ENCODE data around the gene PACRG. TPM values are rescaled to one million over a fixed set of nuclear protein-coding genes. Genes with fewer than 3 reads are reported as not detected.

PACRG gene
- total RNA-seq, 1 donor from 2014 or later: 1.2 TPM

GRCh38 chr6:162728706-162729105 lies 932 bp downstream of the PACRG start:
- TF ChIP-seq CTCF (IDR thresholded peaks at IDR 0.05): no peak
- Mint-ChIP-seq H3K9me3 (ENCODE audit: unreplicated experiment) (no peaks in the 10 kb centered on the region), H3K4me1 (ENCODE audit: unreplicated experiment) (peaks cover 15% of the 10 kb centered on the region), H3K27me3 (ENCODE audit: unreplicated experiment) (no peaks in the 10 kb centered on the region), H3K4me3 (ENCODE audit: unreplicated experiment) (peak overlapping the region; percentile 48), H3K27ac (ENCODE audit: unreplicated experiment) (peak overlapping the region; percentile 97), H3K36me3 (ENCODE audit: unreplicated experiment) (no peaks in the 10 kb centered on the region)
- no peak for DNase-seq (ENCODE audit: extremely low spot score, unreplicated experiment)

GRCh38 chr6:162730502-162730901 lies 2.7 kb downstream of the PACRG start:
- Mint-ChIP-seq H3K27ac (ENCODE audit: unreplicated experiment) (no peak overlapping the region), H3K36me3 (ENCODE audit: unreplicated experiment) (no peaks in the 10 kb centered on the region), H3K9me3 (ENCODE audit: unreplicated experiment) (no peaks in the 10 kb centered on the region), H3K4me3 (ENCODE audit: unreplicated experiment) (no peak overlapping the region), H3K27me3 (ENCODE audit: unreplicated experiment) (no peaks in the 10 kb centered on the region), H3K4me1 (ENCODE audit: unreplicated experiment) (peaks cover 14% of the 10 kb centered on the region)
- no peak for DNase-seq (ENCODE audit: extremely low spot score, unreplicated experiment)
- TF ChIP-seq CTCF (IDR thresholded peaks at IDR 0.05): no peak

- H3K4me3 Mint-ChIP-seq (ENCODE audit: unreplicated experiment): no peak overlapping the region
- H3K27me3 Mint-ChIP-seq (ENCODE audit: unreplicated experiment): peaks cover 3% of the 10 kb centered on the region
- peaks cover 2% of the 10 kb centered on the region for H3K4me1 Mint-ChIP-seq (ENCODE audit: unreplicated experiment)
- H3K9me3 Mint-ChIP-seq (ENCODE audit: unreplicated experiment): no peaks in the 10 kb centered on the region
- TF ChIP-seq CTCF (IDR thresholded peaks at IDR 0.05): no peak
- H3K27ac Mint-ChIP-seq (ENCODE audit: unreplicated experiment): no peak overlapping the region
- DNase-seq (ENCODE audit: extremely low spot score, unreplicated experiment): no peak
- no peaks in the 10 kb centered on the region for H3K36me3 Mint-ChIP-seq (ENCODE audit: unreplicated experiment)
Observed at GRCh38 chr6:162733489-162733888, 5.7 kb downstream of the PACRG start.

GRCh38 chr6:162736961-162737360 lies 9.2 kb downstream of the PACRG start:
- H3K36me3 Mint-ChIP-seq (ENCODE audit: unreplicated experiment): no peaks in the 10 kb centered on the region
- H3K27me3 Mint-ChIP-seq (ENCODE audit: unreplicated experiment): peaks cover 3% of the 10 kb centered on the region
- DNase-seq (ENCODE audit: extremely low spot score, unreplicated experiment): no peak
- no peak overlapping the region for H3K27ac Mint-ChIP-seq (ENCODE audit: unreplicated experiment)
- peaks cover 2% of the 10 kb centered on the region for H3K4me1 Mint-ChIP-seq (ENCODE audit: unreplicated experiment)
- H3K9me3 Mint-ChIP-seq (ENCODE audit: unreplicated experiment): peaks cover 4% of the 10 kb centered on the region
- no peak overlapping the region for H3K4me3 Mint-ChIP-seq (ENCODE audit: unreplicated experiment)
- TF ChIP-seq CTCF (IDR thresholded peaks at IDR 0.05): no peak

GRCh38 chr6:162750776-162751175 lies 23.0 kb downstream of the PACRG start:
- no peak for TF ChIP-seq CTCF (IDR thresholded peaks at IDR 0.05)
- DNase-seq (ENCODE audit: extremely low spot score, unreplicated experiment): no peak
- no peaks in the 10 kb centered on the region for H3K4me1 Mint-ChIP-seq (ENCODE audit: unreplicated experiment)
- H3K36me3 Mint-ChIP-seq (ENCODE audit: unreplicated experiment): no peaks in the 10 kb centered on the region
- no peaks in the 10 kb centered on the region for H3K27me3 Mint-ChIP-seq (ENCODE audit: unreplicated experiment)
- H3K4me3 Mint-ChIP-seq (ENCODE audit: unreplicated experiment): no peak overlapping the region
- H3K9me3 Mint-ChIP-seq (ENCODE audit: unreplicated experiment): no peaks in the 10 kb centered on the region
- H3K27ac Mint-ChIP-seq (ENCODE audit: unreplicated experiment): no peak overlapping the region

All from osteocyte (in vitro differentiated cells).